LHCN-M2 (cell line): Measurements from ENCODE around the gene IL15RA. TPM values are rescaled to one million over a fixed set of nuclear protein-coding genes. Genes with fewer than 3 reads are reported as not detected.

Experiments
- DNase-seq: peaks from one replicate; pipeline ENCODE4 v3.0.0-alpha.2; 2012; ENCODE audit warnings: low read depth
- polyA plus RNA-seq: library from polyadenylated mRNA; unstranded; fragments of >200 nt; gene quantifications from one replicate; pipeline ENCODE4 v1.2.1, GENCODE V29; 2012; ENCODE audit warnings: missing spikeins
- total RNA-seq: library from RNA; depleted of rRNA; stranded (reverse); fragments of >200 nt; gene quantifications from 2 replicates; pipeline ENCODE4 v1.2.3, GENCODE V29; 2014; rRNA removed

IL15RA gene, protein sequence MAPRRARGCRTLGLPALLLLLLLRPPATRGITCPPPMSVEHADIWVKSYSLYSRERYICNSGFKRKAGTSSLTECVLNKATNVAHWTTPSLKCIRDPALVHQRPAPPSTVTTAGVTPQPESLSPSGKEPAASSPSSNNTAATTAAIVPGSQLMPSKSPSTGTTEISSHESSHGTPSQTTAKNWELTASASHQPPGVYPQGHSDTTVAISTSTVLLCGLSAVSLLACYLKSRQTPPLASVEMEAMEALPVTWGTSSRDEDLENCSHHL
- total RNA-seq = 0.17 TPM in 1 of 2 replicates, not detected in the other
- polyA plus RNA-seq = 0.13 TPM

- peak; percentile 30 for DNase-seq
Measured at GRCh38 chr10:5977471-5978229, at the start of gene IL15RA. Gene IL15RA (minus strand): TSS chr10:5977543. CDS start chr10:5977492, 51 bp downstream.

DNA sequence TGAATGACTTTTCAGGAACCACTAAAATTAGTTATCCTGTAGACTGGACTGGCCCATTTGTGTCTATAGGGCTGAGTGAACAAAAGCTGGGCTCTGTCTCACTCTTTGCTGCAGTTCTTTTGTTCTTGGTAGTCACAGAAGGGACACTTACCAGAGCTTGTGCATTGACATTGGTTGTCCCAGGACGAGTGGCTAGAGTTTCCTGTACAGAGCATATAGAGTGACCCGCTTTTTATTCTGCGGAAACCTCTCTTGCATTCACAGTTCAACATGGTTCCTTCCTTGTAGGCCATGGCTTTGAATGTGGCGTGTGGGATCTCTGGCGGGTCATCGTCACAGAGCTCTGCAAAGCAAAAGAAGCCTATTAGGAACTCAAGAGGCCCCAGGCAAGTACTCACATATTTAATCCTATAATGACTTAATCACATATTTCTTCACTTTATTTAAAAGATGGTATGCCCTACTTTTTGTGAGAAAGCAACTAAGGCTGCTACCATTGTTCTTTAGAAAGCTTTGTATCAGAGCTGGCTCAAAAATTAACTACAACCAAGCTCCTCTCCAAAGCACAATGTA lies 48.4 kb upstream of the IL15RA start:
- no peak for DNase-seq

DNA sequence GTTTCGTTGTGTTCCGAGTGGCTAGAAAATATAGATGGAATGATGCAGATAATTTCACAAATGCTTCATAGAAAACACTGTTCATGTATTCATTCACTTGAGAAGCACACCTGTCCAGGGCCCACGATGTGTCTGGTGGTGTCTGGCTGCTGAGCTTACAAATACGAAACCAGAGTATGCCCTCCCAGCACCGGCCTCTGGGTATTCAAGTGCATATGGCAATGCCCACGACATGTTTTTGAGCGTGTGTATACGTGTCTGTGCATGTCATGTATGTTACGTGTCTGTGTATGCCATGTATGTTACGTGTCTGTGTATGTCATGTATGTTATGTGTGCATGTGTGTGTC lies 47.0 kb upstream of the IL15RA start:
- no peak for DNase-seq

GRCh38 chr10:6023661-6024333 lies 46.5 kb upstream of the IL15RA start:
- DNase-seq = no peak

DNA sequence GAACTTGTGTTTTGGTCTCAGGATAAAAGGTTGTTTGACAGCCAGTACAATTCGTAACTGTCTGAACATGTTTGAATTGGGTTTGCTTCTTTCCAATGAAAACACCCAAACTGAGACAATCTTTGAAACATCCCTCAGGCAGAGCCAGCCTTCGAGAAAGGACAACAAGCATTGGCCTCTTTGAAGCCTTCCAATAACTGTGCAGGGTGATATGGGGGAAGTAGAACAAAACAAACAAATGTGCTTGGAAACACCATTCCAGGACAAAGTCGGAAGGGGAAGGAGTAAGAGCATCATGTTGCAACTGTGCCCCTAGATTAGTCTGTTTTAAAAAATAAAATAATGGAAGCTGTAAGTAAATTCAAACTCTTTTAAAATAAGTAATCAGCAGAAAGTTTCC lies 45.3 kb upstream of the IL15RA start:
- no peak for DNase-seq

- DNase-seq = no peak
Measured at GRCh38 chr10:6020826-6021225, 43.5 kb upstream of the IL15RA start.

- no peak for DNase-seq
Measured at GRCh38 chr10:6019796-6020195, 42.5 kb upstream of the IL15RA start.

- no peak for DNase-seq
Measured at GRCh38 chr10:6019010-6019782, 41.9 kb upstream of the IL15RA start.

- no peak for DNase-seq
Measured at GRCh38 chr10:6018422-6018821, 41.1 kb upstream of the IL15RA start.

- no peak for DNase-seq
Measured at GRCh38 chr10:6017781-6018354, 40.5 kb upstream of the IL15RA start.

GRCh38 chr10:6014241-6014761 lies 37.0 kb upstream of the IL15RA start:
- DNase-seq = peak; percentile 29

DNA sequence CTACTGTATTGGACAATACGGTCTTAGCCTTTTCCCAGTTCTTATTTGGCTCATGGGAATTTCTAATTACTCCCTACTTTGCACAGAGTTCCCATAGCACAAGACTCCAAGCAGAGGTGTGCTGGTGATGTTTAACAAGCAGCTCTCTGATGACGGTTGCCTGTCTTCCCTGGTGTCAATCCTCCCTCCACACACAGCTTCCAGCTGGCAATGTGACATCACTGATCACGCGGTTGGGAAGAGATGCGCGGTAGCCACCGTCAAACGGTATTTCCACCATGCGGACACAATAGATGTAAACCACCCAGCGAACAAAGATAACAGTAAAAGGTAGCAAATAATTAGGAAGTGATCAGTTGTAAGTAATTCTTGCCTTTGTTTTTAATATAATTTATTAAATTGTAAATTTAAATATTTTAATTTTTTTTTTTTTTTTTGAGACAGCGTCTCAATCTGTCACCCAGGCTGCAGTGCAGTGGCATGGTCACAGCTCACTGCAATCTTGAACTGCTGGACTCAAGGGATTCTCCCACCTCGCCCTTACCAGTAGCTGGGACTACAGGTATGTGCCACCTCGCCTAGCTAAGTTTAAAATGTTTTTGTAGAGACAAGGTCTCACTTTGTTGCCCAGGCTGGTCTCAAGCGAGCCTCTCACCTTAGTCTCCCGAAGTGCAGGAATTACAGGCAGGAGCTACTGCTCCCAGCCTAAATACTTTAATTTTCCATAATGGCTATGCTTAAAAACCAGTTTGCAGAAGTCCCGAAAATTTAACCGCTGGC lies 36.3 kb upstream of the IL15RA start:
- DNase-seq = no peak

GRCh38 chr10:6012121-6012905 lies 35.0 kb upstream of the IL15RA start:
- no peak for DNase-seq

GRCh38 chr10:6011558-6011957 lies 34.2 kb upstream of the IL15RA start:
- no peak for DNase-seq

- no peak for DNase-seq
Measured at GRCh38 chr10:6010569-6010968, 33.2 kb upstream of the IL15RA start.

GRCh38 chr10:6009961-6010360 lies 32.6 kb upstream of the IL15RA start:
- DNase-seq = no peak

DNA sequence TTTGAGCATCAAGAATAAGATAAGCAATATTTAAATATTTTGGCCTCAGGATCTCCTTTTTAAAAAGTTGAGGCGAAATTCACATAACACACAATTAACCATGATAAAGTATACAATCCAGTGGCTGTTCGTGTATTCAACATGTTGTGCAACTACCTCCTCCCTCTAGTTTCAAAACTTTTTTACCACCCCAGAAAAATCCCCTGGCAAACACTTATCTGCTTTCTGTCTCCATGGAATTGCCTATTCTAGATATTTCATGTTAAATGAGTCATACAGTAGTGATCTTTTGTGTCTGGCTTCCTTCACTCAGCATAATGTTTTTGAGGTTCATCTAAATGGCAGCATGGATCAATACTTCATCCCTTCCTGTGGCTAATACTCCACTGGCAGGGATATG lies 31.8 kb upstream of the IL15RA start:
- DNase-seq = no peak

- DNase-seq = no peak
Measured at GRCh38 chr10:6008497-6009142, 31.3 kb upstream of the IL15RA start.

DNA sequence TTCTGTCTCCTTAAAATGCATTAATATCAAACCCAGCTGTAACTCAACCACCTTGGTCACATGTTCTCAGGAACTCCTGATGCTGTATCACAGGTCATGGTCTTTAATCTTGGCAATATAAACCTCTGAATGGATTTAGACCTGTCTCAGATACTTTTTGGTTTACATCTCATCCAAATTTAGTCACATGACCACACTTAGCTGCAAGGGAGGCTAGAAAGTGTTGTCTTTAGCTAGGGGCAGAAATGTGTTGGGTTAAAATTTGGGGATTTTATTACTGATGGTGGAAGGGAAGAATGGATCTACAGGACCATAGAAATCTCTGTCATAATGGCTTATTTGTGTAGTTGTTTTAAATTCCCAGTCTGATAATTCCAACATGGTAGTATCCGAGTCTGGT lies 29.6 kb upstream of the IL15RA start:
- DNase-seq = no peak
